Endodermal cell (in vitro differentiated cells): ENCODE measurements around the gene SCGN. TPM values are rescaled to one million over a fixed set of nuclear protein-coding genes. Genes with fewer than 3 reads are reported as not detected.

Experiments
- DNase-seq: peaks from one replicate; pipeline ENCODE4 v3.0.0-alpha.2; 2017
- H3K27ac ChIP-seq: 2 replicates; pipeline ENCODE4 v1.5.1; 2013; ENCODE audit warnings: mild to moderate bottlenecking, low read depth, low read length, moderate library complexity
- H3K27me3 ChIP-seq: 2 replicates; pipeline ENCODE4 v1.6.1; 2013; ENCODE audit warnings: mild to moderate bottlenecking, low read length, moderate library complexity; ENCODE audit not compliant: insufficient read depth, control insufficient read depth, poor library complexity, severe bottlenecking
- H3K36me3 ChIP-seq: 2 replicates; pipeline ENCODE4 v1.7.0; 2013; ENCODE audit warnings: mild to moderate bottlenecking, low read length, moderate library complexity; ENCODE audit not compliant: control insufficient read depth, insufficient read depth
- H3K4me1 ChIP-seq: one replicate; pipeline ENCODE4 v1.7.0; 2013; ENCODE audit warnings: low read length; ENCODE audit not compliant: control insufficient read depth, insufficient read depth
- H3K4me3 ChIP-seq: 2 replicates; pipeline ENCODE4 v1.5.1; 2013; ENCODE audit warnings: mild to moderate bottlenecking, low read length, moderate library complexity
- H3K9ac ChIP-seq: 2 replicates; pipeline ENCODE4 v1.6.1; 2013; ENCODE audit warnings: mild to moderate bottlenecking, low read length, moderate library complexity; ENCODE audit not compliant: poor library complexity, severe bottlenecking; ENCODE audit errors: extremely low read depth
- H3K9me3 ChIP-seq: 2 replicates; pipeline ENCODE4 v1.6.1; 2013; ENCODE audit warnings: mild to moderate bottlenecking, low read length, moderate library complexity; ENCODE audit not compliant: control insufficient read depth
- H3K27ac Mint-ChIP-seq: 2 replicates; pipeline ENCODE4 v1.8.0; 2020; ENCODE audit warnings: mixed read lengths
- H3K27me3 Mint-ChIP-seq: 2 replicates; pipeline ENCODE4 v1.8.0; 2021; ENCODE audit warnings: mild to moderate bottlenecking, mixed read lengths; ENCODE audit not compliant: insufficient read depth
- H3K36me3 Mint-ChIP-seq: 2 replicates; pipeline ENCODE4 v1.8.0; 2020; ENCODE audit warnings: low read depth, mixed read lengths
- H3K4me1 Mint-ChIP-seq: 2 replicates; pipeline ENCODE4 v1.8.0; 2020; ENCODE audit warnings: mixed read lengths
- H3K4me3 Mint-ChIP-seq: 2 replicates; pipeline ENCODE4 v1.8.0; 2020; ENCODE audit warnings: mild to moderate bottlenecking, moderate library complexity, mixed read lengths
- H3K9me3 Mint-ChIP-seq: 2 replicates; pipeline ENCODE4 v1.8.0; 2020; ENCODE audit warnings: mild to moderate bottlenecking, mixed read lengths
- WGBS, 2 experiments: methylation state at CpG; one replicate each; pipeline versions ENCODE4 v1.1.5 to v1.1.7; 2013; ENCODE audit warnings: missing lambda C conversion rate in 2 of 2, mixed read lengths in 1 of 2; ENCODE audit not compliant: insufficient coverage in 1 of 2, insufficient read length in 1 of 2; 5-methylcytosine and 5-hydroxymethylcytosine counted together
- total RNA-seq, 2 donors: library from RNA; stranded (reverse); fragmentation: NEBNext Ultra II Directional in 1 of 2; extraction: Animal tissue kit (Norgen Biotek cat#: 25700) in 1 of 2; gene quantifications; 2 replicates in 1 of 2; 3 replicates in 1 of 2; pipeline ENCODE4 v1.2.1, GENCODE V29; 2021
- TF ChIP-seq, protein P1 (sequence below): fragments of 200-600 bp; sonication (generic); conservative IDR thresholded peaks from 2 replicates; pipeline ENCODE4 v1.5.0; 2021; ENCODE audit warnings: antibody characterized with exemption, mild to moderate bottlenecking

Gene SCGN
- total RNA-seq, 2 donors from 2014 or later, result not detected

DNA sequence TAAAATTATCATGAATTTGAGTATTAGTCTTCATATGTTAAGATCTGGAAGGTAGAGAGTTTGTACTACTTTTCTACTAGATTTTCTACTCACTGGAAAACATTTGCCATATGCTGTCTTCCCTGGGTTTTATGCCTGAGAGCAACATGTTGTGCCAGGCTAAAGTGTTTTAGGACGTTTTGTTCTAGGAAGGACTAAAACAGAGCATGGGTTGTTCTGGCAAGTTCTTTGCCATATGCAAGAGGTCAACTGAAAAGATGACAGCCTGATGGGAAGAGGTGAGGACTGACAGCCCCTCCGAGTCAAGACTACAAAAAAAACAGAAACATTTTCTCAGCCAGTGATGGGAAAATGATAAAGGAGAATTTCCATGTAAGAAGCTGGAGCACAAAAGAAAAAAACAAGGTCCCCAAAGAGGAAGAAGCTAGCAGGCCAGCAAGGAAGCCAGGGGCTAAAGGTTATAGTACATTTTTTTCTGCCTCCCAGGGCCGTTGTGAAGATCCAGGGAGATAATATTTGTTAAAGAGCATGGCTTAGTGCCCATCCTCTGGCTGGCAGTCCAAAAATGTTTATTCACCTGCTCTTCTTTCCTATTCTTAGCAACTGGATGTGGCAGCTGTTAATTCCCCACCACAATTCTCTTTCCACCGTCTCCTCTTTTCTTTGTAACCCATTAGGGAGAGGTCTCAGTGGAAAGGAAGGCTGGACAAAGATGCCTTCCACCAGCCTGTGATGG is 7.8 kb downstream of the SCGN start:
- Mint-ChIP-seq H3K36me3 (no peaks in the 10 kb centered on the region), H3K9me3 (no peaks in the 10 kb centered on the region), H3K4me3 (no peak overlapping the region), H3K27me3 (peaks cover 77% of the 10 kb centered on the region), H3K4me1 (no peaks in the 10 kb centered on the region), H3K27ac (no peak overlapping the region)
- TF ChIP-seq, protein P1, sequence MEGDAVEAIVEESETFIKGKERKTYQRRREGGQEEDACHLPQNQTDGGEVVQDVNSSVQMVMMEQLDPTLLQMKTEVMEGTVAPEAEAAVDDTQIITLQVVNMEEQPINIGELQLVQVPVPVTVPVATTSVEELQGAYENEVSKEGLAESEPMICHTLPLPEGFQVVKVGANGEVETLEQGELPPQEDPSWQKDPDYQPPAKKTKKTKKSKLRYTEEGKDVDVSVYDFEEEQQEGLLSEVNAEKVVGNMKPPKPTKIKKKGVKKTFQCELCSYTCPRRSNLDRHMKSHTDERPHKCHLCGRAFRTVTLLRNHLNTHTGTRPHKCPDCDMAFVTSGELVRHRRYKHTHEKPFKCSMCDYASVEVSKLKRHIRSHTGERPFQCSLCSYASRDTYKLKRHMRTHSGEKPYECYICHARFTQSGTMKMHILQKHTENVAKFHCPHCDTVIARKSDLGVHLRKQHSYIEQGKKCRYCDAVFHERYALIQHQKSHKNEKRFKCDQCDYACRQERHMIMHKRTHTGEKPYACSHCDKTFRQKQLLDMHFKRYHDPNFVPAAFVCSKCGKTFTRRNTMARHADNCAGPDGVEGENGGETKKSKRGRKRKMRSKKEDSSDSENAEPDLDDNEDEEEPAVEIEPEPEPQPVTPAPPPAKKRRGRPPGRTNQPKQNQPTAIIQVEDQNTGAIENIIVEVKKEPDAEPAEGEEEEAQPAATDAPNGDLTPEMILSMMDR, result no peak
- no peak overlapping the region for H3K9ac ChIP-seq
- 62 to 67% methylated on average over 1 to 4 of the region's 4 CpGs for WGBS, 2 experiments
- H3K4me1 ChIP-seq, result no peaks in the 10 kb centered on the region
- H3K36me3 ChIP-seq, result no peaks in the 10 kb centered on the region
- no peak overlapping the region for H3K27ac ChIP-seq
- no peak for DNase-seq
- H3K4me3 ChIP-seq, result no peak overlapping the region
- H3K9me3 ChIP-seq, result no peaks in the 10 kb centered on the region
- H3K27me3 ChIP-seq, result peaks cover 93% of the 10 kb centered on the region

GRCh38 chr6:25660512-25660911 is 8.5 kb downstream of the SCGN start:
- peaks cover 77% of the 10 kb centered on the region for H3K27me3 Mint-ChIP-seq
- H3K4me3 Mint-ChIP-seq, result no peak overlapping the region
- H3K36me3 Mint-ChIP-seq, result no peaks in the 10 kb centered on the region
- no peaks in the 10 kb centered on the region for H3K36me3 ChIP-seq
- H3K9me3 Mint-ChIP-seq, result no peaks in the 10 kb centered on the region
- H3K9me3 ChIP-seq, result no peaks in the 10 kb centered on the region
- H3K4me1 Mint-ChIP-seq, result peaks cover 2% of the 10 kb centered on the region
- H3K27me3 ChIP-seq, result peaks cover 93% of the 10 kb centered on the region
- TF ChIP-seq, protein P1, result no peak
- H3K9ac ChIP-seq, result no peak overlapping the region
- DNase-seq, result no peak
- no peak overlapping the region for H3K27ac Mint-ChIP-seq
- no peaks in the 10 kb centered on the region for H3K4me1 ChIP-seq
- H3K4me3 ChIP-seq, result no peak overlapping the region
- no peak overlapping the region for H3K27ac ChIP-seq

GRCh38 chr6:25661129-25661779 is 9.2 kb downstream of the SCGN start:
- Histone ChIP-seq H3K27ac (no peak overlapping the region), H3K9ac (no peak overlapping the region), H3K4me3 (no peak overlapping the region), H3K27me3 (peaks cover 93% of the 10 kb centered on the region), H3K36me3 (no peaks in the 10 kb centered on the region), H3K4me1 (no peaks in the 10 kb centered on the region), H3K9me3 (no peaks in the 10 kb centered on the region)
- WGBS, 2 experiments, result 86 to 92% methylated on average over 4 to 5 of the region's 5 CpGs
- TF ChIP-seq, protein P1, result no peak
- no peak for DNase-seq
- Mint-ChIP-seq H3K36me3 (no peaks in the 10 kb centered on the region), H3K4me3 (no peak overlapping the region), H3K27ac (no peak overlapping the region), H3K9me3 (no peaks in the 10 kb centered on the region), H3K4me1 (peaks cover 2% of the 10 kb centered on the region), H3K27me3 (peaks cover 73% of the 10 kb centered on the region)
